DND-41 (cell line): ENCODE data around the gene MCTP1.
A peak's percentile ranks its signal among the peaks of the same experiment; 100 is the strongest.

Experiments
- ATAC-seq: fragments of 200-7000 bp; cut with Tn5 transposase; 3 replicates; pipeline ENCODE4 v1.9.1; 2021; ENCODE audit warnings: low read depth; ENCODE audit not compliant: insufficient read depth
- DNase-seq: peaks from one replicate; pipeline ENCODE4 v3.0.0-alpha.2; 2020
- H2AFZ ChIP-seq: 2 replicates; pipeline ENCODE4 v1.6.0; 2012; ENCODE audit warnings: low read depth, low read length
- H3K27ac ChIP-seq: 2 replicates; pipeline ENCODE4 v1.5.1; 2012; ENCODE audit warnings: low read length, inconsistent platforms
- H3K27me3 ChIP-seq: fragments of 200-600 bp; sonication (generic); 2 replicates; pipeline ENCODE4 v1.6.0; 2012; ENCODE audit warnings: low read length, mild to moderate bottlenecking, inconsistent platforms; ENCODE audit not compliant: insufficient read depth, poor library complexity
- H3K36me3 ChIP-seq: 2 replicates; pipeline ENCODE4 v1.5.1; 2012; ENCODE audit warnings: low read length, inconsistent platforms; ENCODE audit not compliant: insufficient read depth
- H3K4me1 ChIP-seq: 2 replicates; pipeline ENCODE4 v1.5.1; 2012; ENCODE audit warnings: mild to moderate bottlenecking, low read length; ENCODE audit not compliant: insufficient read depth
- H3K4me2 ChIP-seq: 2 replicates; pipeline ENCODE4 v1.6.0; 2012; ENCODE audit warnings: mild to moderate bottlenecking, moderate library complexity, low read length, inconsistent platforms; ENCODE audit not compliant: insufficient read depth
- H3K4me3 ChIP-seq, 2 experiments: fragments of 200-600 bp in 1 of 2; shearing (Covaris generic) in 1 of 2; 2 replicates each; pipeline ENCODE4 v1.5.1; 2012 to 2016; ENCODE audit warnings: inconsistent platforms in 2 of 2, low read length in 2 of 2, mild to moderate bottlenecking in 2 of 2, low read depth in 1 of 2, moderate library complexity in 1 of 2
- H3K79me2 ChIP-seq: 2 replicates; pipeline ENCODE4 v1.6.0; 2012; ENCODE audit warnings: low read length, inconsistent platforms; ENCODE audit not compliant: insufficient read depth
- H3K9ac ChIP-seq: 2 replicates; pipeline ENCODE4 v1.6.0; 2012; ENCODE audit warnings: low read depth, mild to moderate bottlenecking, inconsistent platforms, low read length, moderate library complexity
- H3K9me3 ChIP-seq: 2 replicates; pipeline ENCODE4 v1.5.1; 2012; ENCODE audit warnings: low read length, moderate library complexity, mild to moderate bottlenecking, inconsistent platforms; ENCODE audit not compliant: insufficient read depth, severe bottlenecking
- H4K20me1 ChIP-seq: 2 replicates; pipeline ENCODE4 v1.6.0; 2012; ENCODE audit warnings: low read length; ENCODE audit not compliant: insufficient read depth
- CTCF ChIP-seq: IDR thresholded peaks from 2 replicates; pipeline ENCODE4 v1.5.1; 2012; ENCODE audit warnings: borderline replicate concordance, low read length, moderate library complexity, mild to moderate bottlenecking; ENCODE audit not compliant: poor library complexity, severe bottlenecking; ENCODE audit errors: extremely low read depth
- EZH2 ChIP-seq: IDR thresholded peaks from 3 replicates; pipeline ENCODE4 v1.6.1; 2012; ENCODE audit warnings: borderline replicate concordance, low read depth, mild to moderate bottlenecking, moderate library complexity, low read length, inconsistent platforms; ENCODE audit not compliant: severe bottlenecking

The MCTP1 gene

GRCh38 chr5:95284572-95285408 is at the start of gene MCTP1:
Gene MCTP1 (minus strand): TSS chr5:95285094.
- Histone ChIP-seq H2AFZ (no peak within 1 kb of the TSS), H3K4me1 (no peaks in the 10 kb centered on the region), H4K20me1 (no peaks in the 10 kb centered on the region), H3K9me3 (no peaks in the 10 kb centered on the region), H3K27ac (no peak within 1 kb of the TSS), H3K27me3 (peaks cover 7% of the 10 kb centered on the region), H3K79me2 (no peaks in the 10 kb centered on the region), H3K4me2 (no peak within 1 kb of the TSS), H3K9ac (no peak within 1 kb of the TSS), H3K36me3 (no peaks in the 10 kb centered on the region), H3K4me3 (no peak within 1 kb of the TSS)
- ATAC-seq: 0 out of 3 replicates have a peak, but pooled peaks have one; percentile 35
- DNase-seq: no peak
- TF ChIP-seq CTCF: no peak
- TF ChIP-seq EZH2: no peak

GRCh38 chr5:95332158-95332557 is 47.3 kb upstream of the MCTP1 start:
- no peak overlapping the region for H3K27ac ChIP-seq
- DNase-seq: no peak
- no peak overlapping the region for H2AFZ ChIP-seq
- no peaks in the 10 kb centered on the region for H3K27me3 ChIP-seq
- H3K4me1 ChIP-seq: no peaks in the 10 kb centered on the region
- ATAC-seq: no peak
- no peak for TF ChIP-seq CTCF
- no peak for TF ChIP-seq EZH2
- no peaks in the 10 kb centered on the region for H3K79me2 ChIP-seq
- H3K9ac ChIP-seq: no peak overlapping the region
- no peaks in the 10 kb centered on the region for H3K36me3 ChIP-seq
- no peaks in the 10 kb centered on the region for H4K20me1 ChIP-seq
- no peak overlapping the region for H3K4me2 ChIP-seq
- H3K4me3 ChIP-seq: no peak overlapping the region
- H3K9me3 ChIP-seq: no peaks in the 10 kb centered on the region

- TF ChIP-seq EZH2: no peak
- TF ChIP-seq CTCF: no peak
- Histone ChIP-seq H3K27ac (no peak overlapping the region), H3K4me3 (no peak overlapping the region), H3K4me2 (no peak overlapping the region), H3K4me1 (no peaks in the 10 kb centered on the region), H3K79me2 (no peaks in the 10 kb centered on the region), H3K9me3 (no peaks in the 10 kb centered on the region), H3K9ac (no peak overlapping the region), H3K27me3 (no peaks in the 10 kb centered on the region), H4K20me1 (no peaks in the 10 kb centered on the region), H3K36me3 (no peaks in the 10 kb centered on the region), H2AFZ (no peak overlapping the region)
- DNase-seq (no peak), ATAC-seq (no peak)
Measured at GRCh38 chr5:95331358-95331757, 46.5 kb upstream of the MCTP1 start.
